Stimulated activated CD4-positive, alpha-beta T cell treated with anti-CD3 and anti-CD28 coated beads, Interleukin-4, amount 100 ng/mL, for 1 hour (primary cell): Measurements from ENCODE around the gene SH3D19.
"Not testable (repeated sequence)": the region's sequence is repeated elsewhere in the genome, so short reads cannot be mapped to it uniquely, and the experiment has no call there.

Source experiments
- DNase-seq: peaks from one replicate; pipeline ENCODE4 v3.0.0-alpha.2; 2020

The SH3D19 gene

DNA sequence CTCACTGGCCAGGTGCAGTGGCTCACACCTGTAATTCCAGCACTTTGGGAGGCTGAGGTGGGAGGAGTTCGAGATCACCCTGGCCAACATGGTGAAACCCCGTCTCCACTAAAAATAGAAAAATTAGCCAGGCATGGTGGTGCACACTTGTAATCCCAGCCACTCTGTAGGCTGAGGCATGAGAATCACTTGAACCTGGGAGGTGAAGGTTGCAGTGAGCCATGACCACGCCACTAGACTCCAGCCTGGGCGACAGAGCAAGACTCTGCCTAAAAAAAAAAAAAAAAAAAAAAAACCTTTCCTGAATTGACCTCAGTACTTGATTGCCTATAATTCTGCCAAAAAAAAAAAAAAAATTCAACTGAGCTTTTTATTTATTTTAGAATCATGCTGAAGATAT is 3.2 kb downstream of the SH3D19 start:
- not testable (repeated sequence) for DNase-seq

DNA sequence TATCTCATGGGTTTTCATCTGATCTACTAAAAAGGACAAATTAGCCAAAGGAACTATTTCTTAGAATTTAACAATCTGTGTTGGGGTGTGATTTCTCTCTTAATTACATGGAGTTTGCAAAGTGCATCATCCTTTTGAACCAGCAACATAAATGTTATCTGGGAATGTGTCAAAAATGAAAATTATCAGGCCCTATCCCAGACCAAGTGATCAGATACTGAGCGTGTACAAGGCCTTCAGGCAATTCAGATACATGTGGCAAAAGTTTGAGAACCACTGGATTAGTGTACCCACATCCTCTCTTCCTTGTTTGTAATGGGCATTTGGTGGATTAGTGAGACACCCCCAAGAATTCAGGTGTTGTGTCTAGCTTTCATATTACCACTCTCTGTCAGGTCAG is 3.8 kb downstream of the SH3D19 start:
- no peak for DNase-seq

DNA sequence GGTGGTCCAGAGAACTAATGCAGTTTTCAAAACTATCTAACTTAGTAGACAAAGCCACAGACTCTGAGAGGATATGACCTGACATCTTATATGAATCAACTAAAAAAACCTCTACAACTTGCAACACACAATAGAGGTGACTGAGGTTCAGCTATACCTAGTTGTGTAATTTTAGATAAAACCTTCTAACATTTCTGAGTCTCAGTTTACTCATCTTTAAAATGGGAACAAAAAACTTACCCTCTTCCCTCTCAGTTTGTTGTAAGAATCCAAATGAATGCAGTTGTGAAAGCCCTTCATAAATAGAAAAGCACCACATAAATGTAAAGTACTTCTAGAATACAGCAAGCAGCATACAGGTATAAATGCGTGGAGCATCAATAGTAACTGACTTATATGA is 5.9 kb downstream of the SH3D19 start:
- no peak for DNase-seq

DNA sequence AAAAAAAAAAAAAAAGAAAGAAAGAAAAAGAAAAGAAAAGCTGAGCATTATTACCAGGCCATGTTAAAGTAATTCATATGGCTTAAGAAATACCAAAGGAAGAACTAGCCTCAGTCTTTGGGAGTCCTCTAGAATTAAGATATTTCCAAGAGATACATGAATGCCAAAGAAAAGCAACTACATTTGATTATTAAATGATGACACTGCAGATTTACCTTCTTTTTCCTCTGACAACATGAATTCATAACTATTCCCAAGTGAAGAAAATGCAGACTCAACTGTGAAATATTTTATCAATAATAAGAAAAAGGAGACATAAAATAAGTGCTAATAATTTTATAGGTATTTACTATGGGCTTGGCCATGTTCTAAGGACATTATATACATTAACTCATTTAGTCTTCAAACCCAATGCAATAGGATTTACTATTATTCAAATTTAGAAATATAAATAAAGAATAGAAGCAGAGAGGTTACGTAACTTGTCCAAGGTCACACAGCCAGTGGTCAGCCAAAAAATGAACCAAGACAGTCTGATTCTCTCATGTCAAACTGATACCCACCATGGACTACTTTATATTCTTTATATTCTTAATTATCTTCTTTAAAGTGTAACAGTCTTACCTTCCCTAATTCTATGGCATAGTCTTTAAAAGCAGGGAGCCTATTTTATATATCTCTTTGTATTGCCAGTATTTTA is 6.9 kb downstream of the SH3D19 start:
- DNase-seq = no peak

DNA sequence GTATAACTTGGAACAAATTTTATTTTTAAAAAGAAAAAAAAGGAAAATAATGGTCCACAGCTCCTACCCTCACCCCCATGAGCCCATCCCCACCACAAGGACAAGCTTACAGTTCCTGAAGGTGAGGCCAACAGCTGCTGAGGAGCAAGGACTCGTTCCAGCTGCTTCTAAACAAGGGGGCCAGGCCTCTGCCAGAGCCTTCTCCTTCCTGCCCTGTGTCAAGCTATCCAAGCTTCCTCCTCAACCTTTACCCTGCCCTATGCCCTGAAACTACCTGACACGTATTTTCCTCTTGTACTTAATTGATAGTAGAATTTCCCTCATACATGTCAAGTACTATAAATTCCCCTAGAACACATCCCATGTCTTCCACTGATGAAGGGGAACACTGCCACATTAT is 8.8 kb downstream of the SH3D19 start:
- no peak for DNase-seq

DNA sequence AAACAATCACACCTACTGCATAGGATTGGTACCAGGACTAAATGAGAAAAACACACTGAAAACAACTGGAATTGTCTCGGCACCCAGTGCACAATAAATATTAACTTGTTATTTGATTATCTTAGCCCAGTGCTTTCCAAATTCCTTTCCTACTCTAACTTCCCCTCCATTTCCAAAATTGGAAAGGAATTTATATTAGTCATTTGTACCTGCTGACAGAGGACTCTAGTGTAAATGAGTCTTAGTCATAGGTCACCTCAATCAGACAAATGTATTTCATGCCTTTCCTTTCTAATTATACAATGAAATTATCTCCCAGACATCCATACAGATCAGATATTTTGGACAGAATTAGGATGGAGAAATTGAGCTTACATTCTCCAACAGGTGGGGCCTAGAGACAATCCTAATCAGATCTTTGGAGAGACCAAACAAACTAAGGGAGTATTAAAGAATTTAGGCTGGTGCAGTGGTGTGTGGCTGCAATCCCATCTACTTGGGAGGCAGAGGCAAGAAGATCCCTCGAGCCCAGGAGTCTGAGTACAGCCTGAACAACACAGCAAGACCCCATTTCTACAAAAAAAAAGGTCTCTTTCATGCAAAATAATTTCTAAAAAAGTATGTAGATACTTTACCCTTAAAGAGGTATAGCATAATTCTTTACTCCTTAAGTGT is 10.1 kb downstream of the SH3D19 start:
- DNase-seq = no peak

DNA sequence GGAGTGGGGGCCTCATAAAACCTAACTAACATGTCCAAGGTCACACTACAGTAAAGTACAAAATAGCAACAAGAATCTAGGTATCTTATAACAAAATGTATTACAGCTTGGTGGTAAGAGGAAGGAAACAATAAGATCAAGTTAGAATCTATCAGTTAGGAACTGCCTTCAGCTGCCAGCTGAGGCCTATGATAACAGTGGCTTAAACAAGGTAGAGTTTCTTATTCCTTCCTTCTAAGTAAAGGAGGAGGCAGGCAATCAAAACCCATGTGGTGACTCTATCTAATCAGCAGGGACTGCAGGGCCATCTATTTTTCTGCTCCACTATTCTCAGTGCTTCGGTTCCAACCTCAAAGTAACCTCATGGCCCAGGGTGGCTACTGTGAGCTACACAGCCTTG is 10.9 kb downstream of the SH3D19 start:
- DNase-seq = no peak

DNA sequence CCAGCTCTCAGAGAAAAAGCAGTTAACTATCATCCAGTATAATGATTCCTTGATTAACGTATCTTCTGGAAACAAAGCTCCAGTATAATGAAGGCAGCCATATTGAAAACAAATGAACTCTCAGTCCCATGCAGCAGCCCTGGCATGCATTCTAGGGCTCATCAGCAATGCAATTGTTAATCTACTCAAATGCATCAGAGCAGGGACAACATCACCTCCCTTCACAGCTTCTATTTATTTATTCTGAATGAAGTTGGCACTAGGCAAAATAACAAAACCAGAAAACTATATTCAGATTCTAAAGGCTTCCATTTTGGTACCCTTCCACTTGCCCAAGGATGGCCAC is 11.4 kb downstream of the SH3D19 start:
- DNase-seq = no peak

DNA sequence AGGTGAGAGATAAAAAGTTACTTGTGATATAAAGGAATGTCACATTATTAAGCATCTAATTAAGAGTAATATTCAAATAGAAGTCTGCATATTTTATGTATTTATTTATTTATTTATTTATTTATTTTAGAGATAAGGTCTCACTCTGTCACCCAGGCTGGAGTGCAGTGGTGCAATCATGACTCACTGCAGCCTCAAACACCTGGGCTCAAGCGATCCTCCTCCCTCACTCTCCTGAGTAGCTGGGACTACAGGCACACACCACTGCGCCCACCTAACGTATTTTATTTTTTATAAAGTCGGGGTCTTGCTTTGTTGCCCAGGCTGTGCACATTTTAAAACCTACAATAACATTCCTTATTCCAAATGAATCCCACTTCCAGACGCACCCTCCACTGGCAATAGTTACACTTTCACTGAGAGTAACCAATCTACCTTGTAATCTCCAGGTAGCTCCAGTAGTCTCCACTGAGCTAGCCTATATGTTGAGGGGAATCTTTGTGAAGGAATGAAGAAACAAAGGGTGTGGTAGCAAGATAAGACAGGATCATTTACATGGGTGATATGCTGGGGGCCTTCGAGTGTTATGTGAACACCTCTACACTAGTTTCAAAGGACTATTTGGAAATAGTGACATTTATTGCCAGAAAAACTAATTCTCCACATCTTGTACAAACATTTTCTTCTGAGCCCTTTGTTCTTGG is 11.9 kb downstream of the SH3D19 start:
- no peak for DNase-seq

DNA sequence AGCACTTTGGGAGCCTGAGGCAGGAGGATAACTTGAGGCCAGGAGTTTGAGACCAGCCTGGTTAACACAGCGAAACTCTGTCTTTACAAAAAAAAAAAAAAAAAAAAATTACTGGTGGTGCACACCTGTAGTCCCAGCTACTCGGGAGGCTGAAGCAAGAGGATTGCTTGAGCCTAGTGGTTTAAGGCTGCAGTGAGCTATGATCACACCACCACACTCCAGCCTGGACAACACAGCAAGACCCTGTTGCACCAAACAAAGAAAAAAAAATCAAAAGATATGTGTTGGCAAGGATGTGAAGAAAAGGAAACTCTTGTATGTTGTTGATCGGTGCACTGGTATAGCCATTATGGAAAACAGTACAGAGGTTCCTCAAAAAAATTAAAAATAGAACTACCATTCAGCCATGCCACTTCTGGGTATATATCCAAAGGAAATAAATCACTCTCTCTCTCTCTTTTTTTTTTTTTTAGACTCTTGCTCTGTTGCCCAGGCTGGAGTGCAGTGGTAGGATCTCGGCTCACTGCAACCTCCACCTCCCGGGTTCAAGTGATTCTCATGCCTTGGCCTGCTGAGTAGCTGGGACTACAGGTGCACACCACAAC is 15.2 kb downstream of the SH3D19 start:
- DNase-seq = no peak

DNA sequence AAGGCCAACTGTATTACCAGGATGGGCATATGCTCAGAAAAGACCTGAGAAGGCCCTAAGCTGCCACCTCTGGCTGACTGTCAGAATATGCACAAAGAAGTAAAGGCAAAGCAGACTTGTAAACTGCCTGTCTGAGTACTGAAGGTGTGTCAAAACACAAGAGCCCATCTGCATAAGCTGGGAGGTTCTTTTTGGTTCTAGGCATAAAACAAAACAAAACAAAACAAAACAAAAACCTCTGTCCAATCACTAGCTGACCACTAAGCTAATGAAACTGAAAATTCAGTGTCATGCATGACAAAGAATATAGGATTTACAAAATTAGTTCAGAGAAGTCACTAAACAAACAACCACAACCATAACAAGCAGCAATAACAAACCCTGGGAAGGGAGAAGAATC is 20.6 kb downstream of the SH3D19 start:
- no peak for DNase-seq

DNA sequence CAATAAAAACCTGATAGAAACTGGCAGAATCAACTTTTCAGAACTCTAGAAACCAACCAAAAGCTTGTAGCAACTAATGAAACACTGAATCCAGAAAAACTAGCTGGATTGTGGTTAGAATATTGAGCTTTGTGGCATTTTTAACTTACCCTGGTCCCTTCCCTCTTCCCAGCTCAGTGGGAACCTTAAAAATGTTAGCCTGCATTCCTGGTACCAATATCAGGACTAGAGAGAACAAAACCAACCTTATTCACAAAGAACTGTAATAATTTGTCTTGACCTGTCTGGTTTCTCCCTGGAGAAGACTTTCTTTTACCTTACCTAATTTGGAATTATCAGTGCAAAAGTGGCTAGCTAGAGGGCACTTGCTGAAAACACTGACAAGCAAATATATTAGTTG is 21.2 kb downstream of the SH3D19 start:
- DNase-seq = no peak

DNA sequence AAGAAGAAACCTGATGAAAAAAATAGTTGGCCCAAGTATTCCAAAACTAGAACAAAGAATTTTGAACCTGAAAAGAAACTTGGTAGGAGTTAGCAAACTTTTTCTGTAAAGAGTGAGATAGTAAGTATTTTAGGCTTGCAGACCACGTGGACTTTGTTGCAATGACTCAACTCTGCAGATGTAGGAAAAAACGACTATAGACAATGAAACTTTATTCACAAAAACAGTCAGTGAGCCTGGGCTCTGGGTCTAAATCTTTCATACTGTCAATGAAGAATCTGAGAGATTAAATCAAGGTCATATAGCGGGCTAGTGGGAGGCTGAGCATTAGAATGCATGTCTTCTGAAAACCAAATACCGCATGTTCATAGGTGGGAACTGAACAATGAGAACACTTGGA is 23.0 kb downstream of the SH3D19 start:
- DNase-seq = no peak

DNA sequence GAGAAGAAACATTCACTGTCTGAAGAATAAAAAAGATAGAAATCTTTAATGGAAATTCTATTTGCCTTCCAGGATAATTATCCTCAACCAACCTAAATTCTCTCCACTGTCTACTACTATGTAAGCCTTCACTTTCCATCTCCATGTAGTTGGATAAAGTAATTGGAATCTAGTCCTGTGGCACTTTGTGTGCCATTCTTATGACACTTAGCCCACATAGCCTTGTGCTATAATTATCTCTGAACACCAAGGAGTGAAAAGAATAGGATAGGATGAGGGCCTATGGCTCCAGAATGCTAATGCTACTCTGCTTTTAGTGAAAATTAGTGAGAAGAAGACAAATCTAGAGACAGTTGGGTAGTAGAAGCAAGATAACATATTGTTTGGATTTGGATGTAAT is 28.2 kb downstream of the SH3D19 start:
- no peak for DNase-seq

DNA sequence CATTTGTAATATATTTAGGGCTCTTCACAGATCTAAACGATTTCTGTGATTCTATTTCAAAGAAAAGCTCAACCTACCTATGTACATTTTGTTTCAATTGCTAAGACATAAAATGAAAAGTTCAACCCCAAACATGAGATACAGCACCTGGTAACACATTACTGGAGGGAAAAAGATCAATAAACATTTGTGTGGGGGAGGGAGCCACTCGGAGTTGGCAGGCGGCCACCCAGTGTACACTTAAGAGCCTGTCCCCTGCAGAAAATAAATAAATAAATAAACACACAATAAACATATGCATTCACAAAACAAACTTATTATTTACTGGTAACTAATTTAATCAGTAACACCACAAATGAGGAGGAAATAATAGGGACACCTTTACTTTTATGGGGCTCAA is 29.2 kb downstream of the SH3D19 start:
- DNase-seq = no peak

DNA sequence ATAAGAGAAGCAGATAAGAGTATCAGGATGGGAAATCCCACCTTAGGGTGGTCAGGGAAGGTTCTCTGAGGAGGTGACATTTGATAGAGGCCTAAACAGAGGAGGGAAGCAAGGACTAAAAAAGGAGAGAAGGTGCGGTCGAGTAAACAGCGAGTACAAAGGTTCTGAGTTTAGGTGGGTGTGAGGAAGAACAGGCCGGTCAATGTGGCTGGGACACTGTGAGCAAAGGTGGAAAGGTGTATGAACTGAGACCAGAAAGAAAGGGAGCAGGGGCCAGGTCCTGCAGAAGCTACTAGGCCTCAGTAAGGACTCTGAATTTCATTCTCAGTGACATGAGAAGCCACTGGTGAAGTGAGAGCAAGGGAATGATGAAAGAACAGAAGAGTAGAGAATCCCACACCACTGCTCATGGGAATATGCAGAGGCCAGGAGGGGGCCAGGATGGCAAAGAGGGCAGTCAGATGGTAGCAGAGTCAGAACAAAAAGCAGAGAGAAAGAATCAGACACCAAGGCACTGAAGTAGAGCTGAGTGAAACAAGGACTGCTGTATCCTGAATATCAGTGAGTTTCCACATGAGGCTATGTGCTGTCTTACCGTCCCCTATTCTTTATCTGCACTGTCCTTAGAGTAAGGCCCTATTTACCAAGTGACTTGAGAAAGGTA is 30.4 kb downstream of the SH3D19 start:
- DNase-seq = no peak

DNA sequence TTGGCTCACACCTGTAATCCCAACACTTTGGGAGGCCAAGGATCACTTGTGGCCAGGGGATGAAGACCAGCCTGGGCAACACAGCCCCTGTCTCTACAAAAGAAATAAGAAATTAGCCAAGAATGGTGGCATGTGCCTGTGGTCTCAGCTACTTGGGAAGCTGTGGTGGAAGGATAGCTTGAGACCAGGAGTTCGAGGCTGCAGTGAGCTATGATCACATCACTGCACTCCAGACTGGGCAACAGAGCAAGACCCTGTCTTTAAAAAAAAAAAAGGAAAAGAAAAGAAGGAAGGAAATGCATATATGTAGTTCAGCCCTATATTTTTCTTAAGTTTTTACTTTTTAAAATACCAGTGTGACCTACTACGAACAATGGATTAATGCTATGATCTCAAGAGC is 33.4 kb downstream of the SH3D19 start:
- no peak for DNase-seq

DNA sequence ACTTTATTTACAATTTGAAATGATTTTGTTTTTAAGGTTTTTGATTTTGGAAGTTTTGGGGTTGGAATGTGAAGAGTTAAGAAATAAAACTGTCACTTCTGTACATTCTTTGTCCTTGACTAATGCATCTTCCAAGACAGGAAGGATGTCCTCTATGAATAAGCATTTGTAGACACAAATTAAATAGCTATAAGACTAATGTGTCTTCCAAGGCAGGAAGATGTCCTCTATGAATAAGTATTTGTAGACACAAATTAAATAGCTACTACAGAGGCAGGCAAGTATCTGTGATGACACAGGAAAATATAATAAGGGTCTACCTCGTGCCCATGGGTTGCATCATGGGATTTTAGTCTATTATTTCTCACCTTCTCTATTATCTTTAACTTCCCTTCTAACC is 33.9 kb downstream of the SH3D19 start:
- no peak for DNase-seq

DNA sequence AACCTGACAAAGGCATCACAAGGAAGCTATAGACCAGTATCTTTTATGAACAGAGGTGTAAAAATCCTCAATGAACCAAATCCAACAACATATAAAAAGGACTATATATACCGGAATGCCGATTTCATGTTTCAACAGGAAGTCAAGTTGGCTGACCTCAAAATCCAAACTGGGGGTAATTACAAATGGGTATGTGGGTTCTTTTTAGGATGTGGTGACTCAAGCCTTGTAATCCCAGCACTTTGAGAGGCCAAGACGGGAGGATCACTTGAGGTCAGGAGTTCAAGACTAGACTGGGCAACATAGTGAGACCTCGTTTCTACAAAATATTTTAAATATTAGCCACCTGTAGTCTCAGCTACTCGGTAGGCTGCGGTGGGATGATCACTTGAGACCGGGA is 38.0 kb downstream of the SH3D19 start:
- no peak for DNase-seq

DNA sequence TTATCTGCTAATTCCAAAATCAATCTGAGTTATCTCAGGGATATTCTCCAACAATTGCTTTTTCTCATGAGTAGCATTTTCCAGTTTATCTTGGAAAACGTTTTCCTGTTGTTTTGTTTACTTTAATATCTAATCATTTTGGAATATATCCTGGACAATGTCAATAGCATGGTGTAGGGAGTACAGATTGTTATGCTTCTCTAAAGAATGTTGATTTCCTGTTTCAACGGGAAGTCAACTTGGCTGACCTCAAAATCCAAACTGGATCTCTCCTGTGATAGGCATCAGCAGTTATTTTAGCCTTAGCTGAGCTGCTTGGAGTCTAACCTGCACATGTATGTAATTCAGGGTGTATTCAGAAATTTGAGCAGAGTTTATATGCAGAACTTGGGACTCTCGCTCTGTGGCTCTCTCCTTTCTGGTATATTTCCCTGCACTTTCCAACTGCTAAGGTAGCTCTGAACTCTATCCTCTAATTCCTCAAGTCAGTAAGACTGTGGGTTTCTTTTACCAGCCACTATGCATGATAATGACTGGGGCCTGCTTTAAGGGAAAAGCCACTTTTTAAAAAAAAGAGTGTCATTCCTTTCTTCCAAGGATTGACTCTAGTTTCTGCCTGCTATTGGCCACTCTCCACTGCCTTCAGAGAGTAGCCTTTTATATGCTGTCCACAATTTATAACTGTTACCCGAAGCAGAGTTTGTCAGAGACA is 40.7 kb downstream of the SH3D19 start:
- no peak for DNase-seq

DNA sequence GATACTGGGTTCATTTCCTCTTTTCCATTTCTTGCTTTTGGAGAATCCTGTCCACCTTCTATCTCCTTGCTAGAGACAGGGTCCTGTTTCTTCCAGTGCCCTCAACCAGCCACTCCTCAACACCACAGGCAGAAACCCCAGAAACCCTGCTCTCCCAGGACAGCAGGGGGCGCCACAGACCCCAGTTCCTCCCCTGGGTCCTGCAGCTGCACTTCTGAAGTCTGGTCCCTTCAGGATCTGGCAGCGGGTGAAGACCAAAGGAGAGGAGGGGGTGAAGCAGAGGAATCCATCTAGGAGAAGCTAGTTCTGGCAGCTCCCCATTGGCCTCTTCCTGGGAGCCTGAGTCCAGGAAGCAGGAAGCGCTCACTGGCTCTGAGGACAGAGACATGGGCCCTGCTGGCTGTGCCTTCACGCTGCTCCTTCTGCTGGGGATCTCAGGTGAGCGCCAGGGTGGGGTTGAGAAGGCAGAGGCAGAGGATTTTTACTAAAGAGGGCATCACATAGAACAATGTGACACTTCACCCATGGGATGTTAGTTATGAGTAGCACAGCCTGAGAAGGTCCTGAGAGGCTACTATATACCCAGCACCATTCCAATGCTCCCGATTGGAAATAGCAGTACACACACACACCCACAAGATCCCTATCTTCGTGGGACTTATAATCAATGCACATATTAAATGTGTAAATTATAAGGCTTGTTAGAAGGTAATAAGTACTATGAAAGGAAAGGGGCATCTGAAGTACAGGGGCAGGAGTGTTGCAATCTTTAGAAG is 48.4 kb downstream of the SH3D19 start, which contains the start of gene PRSS48:
PRSS48 (plus strand) TSS at position 375 of the 776 bp plus-strand sequence; CDS start at position 387, 12 bp downstream.
- DNase-seq = peak; percentile 39

DNA sequence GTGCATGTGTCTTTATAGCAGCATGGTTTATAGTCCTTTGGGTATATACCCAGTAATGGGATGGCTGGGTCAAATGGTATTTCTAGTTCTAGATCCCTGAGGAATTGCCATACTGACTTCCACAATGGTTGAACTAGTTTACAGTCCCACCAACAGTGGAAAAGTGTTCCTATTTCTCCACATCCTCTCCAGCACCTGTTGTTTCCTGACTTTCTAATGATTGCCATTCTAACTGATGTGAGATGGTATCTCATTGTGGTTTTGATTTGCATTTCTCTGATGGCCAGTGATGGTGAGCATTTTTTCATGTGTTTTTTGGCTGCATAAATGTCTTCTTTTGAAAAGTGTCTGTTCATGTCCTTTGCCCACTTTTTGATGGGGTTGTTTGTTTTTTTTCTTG is 56.5 kb downstream of the SH3D19 start:
- not testable (repeated sequence) for DNase-seq
